GM19438 (cell line): Measurements from ENCODE around the gene WDR6.
"Not testable (repeated sequence)": the region's sequence is repeated elsewhere in the genome, so short reads cannot be mapped to it uniquely, and the experiment has no call there.

Experiments
- ATAC-seq: cut with Tn5 transposase; IDR thresholded peaks from one replicate; pipeline ENCODE4 v1.9.1; 2021; ENCODE audit warnings: low read depth; ENCODE audit not compliant: unreplicated experiment

WDR6 gene

GRCh38 chr3:48991851-48992545, 15.2 kb upstream of the WDR6 start:
- no peak for ATAC-seq

- ATAC-seq, result no peak
Measured at GRCh38 chr3:48993834-48994233, 13.4 kb upstream of the WDR6 start.

GRCh38 chr3:48996640-48997039, 10.6 kb upstream of the WDR6 start:
- ATAC-seq, result no peak

- no peak for ATAC-seq
Measured at GRCh38 chr3:48997102-48997635, 10.0 kb upstream of the WDR6 start.

GRCh38 chr3:48997714-48998637, 9.2 kb upstream of the WDR6 start:
- ATAC-seq, result no peak

- no peak for ATAC-seq
Measured at GRCh38 chr3:48999085-48999858, 7.9 kb upstream of the WDR6 start.

- ATAC-seq, result no peak
Measured at GRCh38 chr3:49001155-49001554, 6.0 kb upstream of the WDR6 start.

GRCh38 chr3:49004352-49005302, 2.6 kb upstream of the WDR6 start:
- no peak for ATAC-seq

- no peak for ATAC-seq
Measured at GRCh38 chr3:49005303-49005680, 1.9 kb upstream of the WDR6 start.

- no peak for ATAC-seq
Measured at GRCh38 chr3:49005998-49006397, 1.2 kb upstream of the WDR6 start.

GRCh38 chr3:49006408-49007067, 653 bp upstream of the WDR6 start:
- no peak for ATAC-seq

GRCh38 chr3:49007771-49008528, 759 bp downstream of the WDR6 start:
- peak; percentile 42 for ATAC-seq

GRCh38 chr3:49008627-49009026, 1.4 kb downstream of the WDR6 start:
- ATAC-seq, result not testable (repeated sequence)

GRCh38 chr3:49009396-49009795, 2.2 kb downstream of the WDR6 start:
- no peak for ATAC-seq

- ATAC-seq, result no peak
Measured at GRCh38 chr3:49012441-49013017, 5.3 kb downstream of the WDR6 start.

GRCh38 chr3:49013113-49013737, 6.0 kb downstream of the WDR6 start:
- no peak for ATAC-seq

- ATAC-seq, result no peak
Measured at GRCh38 chr3:49013738-49014660, 6.8 kb downstream of the WDR6 start.
